Keratinocyte (primary cell): ENCODE results near the gene HAO2.

Experiments used
- CTCF ChIP-seq, 3 experiments: IDR thresholded peaks in 1 of 3; conservative IDR thresholded peaks in 1 of 3; optimal IDR thresholded peaks in 1 of 3; 2 replicates in 2 of 3; 3 replicates in 1 of 3; pipeline versions ENCODE3 to v1.5.1; 2011; ENCODE audit warnings: low read length in 3 of 3, mild to moderate bottlenecking in 3 of 3, moderate library complexity in 2 of 3, control low read depth in 1 of 3, inconsistent platforms in 1 of 3; ENCODE audit not compliant: insufficient read depth in 2 of 3; ENCODE audit errors: extremely low read depth in 1 of 3
- EZH2 ChIP-seq: IDR thresholded peaks from one replicate; pipeline ENCODE4 v1.6.1; 2012; ENCODE audit warnings: inconsistent platforms, mild to moderate bottlenecking, low read length, moderate library complexity

GRCh38 chr1:119385650-119386049 is 17.1 kb downstream of the HAO2 start:
- no peak for TF ChIP-seq CTCF (optimal IDR thresholded peaks at IDR 0.05 in 1 of 3, IDR thresholded peaks at IDR 0.05 in 1 of 3, conservative IDR thresholded peaks at IDR 0.05 in 1 of 3; ENCODE audit: extremely low read depth in 1 of 3, insufficient read depth in 2 of 3, low read length in 3 of 3)
- no peak for TF ChIP-seq EZH2
